Measurements from ENCODE around the gene PTCRA.
"Not testable (repeated sequence)": the region's sequence is repeated elsewhere in the genome, so short reads cannot be mapped to it uniquely, and the experiment has no call there.

PTCRA gene, protein sequence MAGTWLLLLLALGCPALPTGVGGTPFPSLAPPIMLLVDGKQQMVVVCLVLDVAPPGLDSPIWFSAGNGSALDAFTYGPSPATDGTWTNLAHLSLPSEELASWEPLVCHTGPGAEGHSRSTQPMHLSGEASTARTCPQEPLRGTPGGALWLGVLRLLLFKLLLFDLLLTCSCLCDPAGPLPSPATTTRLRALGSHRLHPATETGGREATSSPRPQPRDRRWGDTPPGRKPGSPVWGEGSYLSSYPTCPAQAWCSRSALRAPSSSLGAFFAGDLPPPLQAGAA

GRCh38 chr6:42915732-42916131 is at the start of gene PTCRA:
PTCRA (plus strand) TSS chr6:42916053; CDS start chr6:42916070, 17 bp downstream.
- DNase-seq (ENCODE audit: low spot score) = no peak

- DNase-seq (ENCODE audit: low spot score) = no peak
Measured at GRCh38 chr6:42870145-42870936, 45.5 kb upstream of the PTCRA start.

DNA sequence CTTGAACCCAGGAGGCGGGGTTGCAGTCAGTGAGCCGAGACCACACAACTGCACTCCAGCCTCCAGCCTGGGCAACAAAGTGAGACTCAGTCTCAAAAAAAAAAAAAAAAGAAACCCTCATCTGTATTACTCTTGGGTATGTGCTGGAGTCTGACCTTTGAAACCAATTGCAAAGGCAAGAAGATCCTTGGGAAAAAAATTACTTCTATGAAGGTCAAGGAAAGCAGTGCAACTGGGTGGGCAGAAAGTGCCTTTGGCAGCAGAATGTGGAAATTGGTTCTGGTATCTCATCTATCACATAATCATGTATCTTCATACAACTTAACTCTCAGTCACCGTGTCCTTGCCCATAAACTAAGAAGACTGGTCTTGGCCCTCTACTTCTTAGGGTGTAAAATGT is 44.1 kb upstream of the PTCRA start:
- no peak for DNase-seq (ENCODE audit: low spot score)

DNA sequence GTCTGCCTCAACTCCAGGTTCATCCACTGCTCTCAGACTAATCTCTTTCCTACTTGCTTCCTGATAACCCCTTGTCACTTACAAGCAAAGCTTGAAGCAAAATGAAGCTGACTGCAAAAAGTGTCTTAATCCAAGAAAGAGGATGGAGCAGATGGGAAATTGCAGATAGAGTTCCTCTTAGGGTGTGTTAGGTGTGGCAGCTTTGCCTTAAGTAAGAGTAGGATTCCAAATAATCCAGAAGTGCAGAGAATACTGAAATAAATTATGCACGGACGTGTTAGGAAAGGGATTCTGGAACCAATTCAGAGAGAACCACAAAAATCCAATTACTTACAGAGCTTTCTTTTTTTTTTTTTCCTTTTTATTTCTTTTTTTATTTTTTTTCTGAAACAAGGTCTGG is 42.5 kb upstream of the PTCRA start:
- DNase-seq (ENCODE audit: low spot score) = no peak

GRCh38 chr6:42877695-42878094 is 38.2 kb upstream of the PTCRA start:
- no peak for DNase-seq (ENCODE audit: low spot score)

GRCh38 chr6:42879372-42880239 is 36.2 kb upstream of the PTCRA start, which contains the start of gene RPL7L1:
RPL7L1 (plus strand) TSS chr6:42879616; CDS start chr6:42879911, 295 bp downstream.
- DNase-seq (ENCODE audit: low spot score) = peak; percentile 95

- DNase-seq (ENCODE audit: low spot score) = not testable (repeated sequence)
Measured at GRCh38 chr6:42880240-42880817, 35.5 kb upstream of the PTCRA start.

GRCh38 chr6:42880871-42881270 is 35.0 kb upstream of the PTCRA start:
- not testable (repeated sequence) for DNase-seq (ENCODE audit: low spot score)

- DNase-seq (ENCODE audit: low spot score) = no peak
Measured at GRCh38 chr6:42885702-42886101, 30.2 kb upstream of the PTCRA start.

DNA sequence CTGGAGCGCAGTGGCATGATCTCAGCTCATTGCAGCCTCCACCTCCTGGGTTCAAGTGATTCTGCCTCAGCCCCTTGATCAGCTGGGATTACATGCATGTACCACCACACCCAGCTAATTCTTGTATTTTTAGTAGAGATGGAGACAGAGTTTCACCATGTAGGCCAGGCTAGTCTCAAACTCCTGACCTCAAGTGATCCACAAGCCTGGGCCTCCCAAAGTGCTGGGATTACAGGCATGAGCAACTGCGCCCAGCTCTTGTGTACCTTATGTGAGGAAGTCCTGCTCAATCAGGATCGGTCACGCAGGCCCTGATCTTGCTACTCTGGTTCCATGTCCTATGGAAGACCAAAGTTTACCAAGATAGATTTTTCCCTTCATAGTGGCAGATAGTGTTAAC is 27.7 kb upstream of the PTCRA start:
- not testable (repeated sequence) for DNase-seq (ENCODE audit: low spot score)

- DNase-seq (ENCODE audit: low spot score) = no peak
Measured at GRCh38 chr6:42889815-42890214, 26.0 kb upstream of the PTCRA start.

GRCh38 chr6:42890311-42891198 is 25.3 kb upstream of the PTCRA start:
- peak; percentile 97 for DNase-seq (ENCODE audit: low spot score)

GRCh38 chr6:42891199-42891722 is 24.6 kb upstream of the PTCRA start:
- DNase-seq (ENCODE audit: low spot score) = no peak

DNA sequence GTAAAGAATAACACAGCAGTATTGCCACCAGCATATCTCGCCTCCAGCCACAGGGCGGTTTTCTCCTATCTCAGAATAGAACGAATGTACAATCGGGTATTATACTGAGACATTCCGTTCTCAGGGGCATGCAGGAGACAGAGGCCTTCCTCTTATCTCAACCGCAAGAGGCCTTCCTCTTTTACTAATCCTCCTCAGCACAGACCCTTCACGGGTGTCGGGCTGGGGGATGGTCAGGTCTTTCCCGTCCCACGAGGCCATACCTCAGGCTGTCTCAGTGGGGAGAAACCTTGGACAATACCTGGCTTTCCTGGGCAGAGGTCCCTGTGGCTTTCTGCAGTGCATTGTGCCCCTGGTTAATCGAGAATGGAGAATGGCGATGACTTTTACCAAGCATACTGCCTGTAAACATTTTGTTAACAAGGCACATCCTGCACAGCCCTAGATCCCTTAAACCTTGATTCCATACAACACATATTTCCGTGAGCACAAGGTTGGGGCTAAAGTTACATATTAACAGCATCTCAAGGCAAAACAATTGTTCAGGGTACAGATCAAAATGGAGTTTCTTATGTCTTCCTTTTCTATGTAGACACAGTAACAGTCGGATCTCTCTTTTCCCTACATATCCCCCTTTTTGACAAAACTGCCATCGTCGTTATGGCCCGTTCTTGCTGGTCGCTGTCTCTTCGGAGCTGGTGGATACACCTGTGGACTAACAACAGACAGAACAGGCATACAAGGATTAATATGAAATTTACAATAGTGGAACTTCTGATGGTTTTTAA is 21.6 kb upstream of the PTCRA start:
- DNase-seq (ENCODE audit: low spot score) = not testable (repeated sequence)

- DNase-seq (ENCODE audit: low spot score) = no peak
Measured at GRCh38 chr6:42896178-42896719, 19.6 kb upstream of the PTCRA start.

DNA sequence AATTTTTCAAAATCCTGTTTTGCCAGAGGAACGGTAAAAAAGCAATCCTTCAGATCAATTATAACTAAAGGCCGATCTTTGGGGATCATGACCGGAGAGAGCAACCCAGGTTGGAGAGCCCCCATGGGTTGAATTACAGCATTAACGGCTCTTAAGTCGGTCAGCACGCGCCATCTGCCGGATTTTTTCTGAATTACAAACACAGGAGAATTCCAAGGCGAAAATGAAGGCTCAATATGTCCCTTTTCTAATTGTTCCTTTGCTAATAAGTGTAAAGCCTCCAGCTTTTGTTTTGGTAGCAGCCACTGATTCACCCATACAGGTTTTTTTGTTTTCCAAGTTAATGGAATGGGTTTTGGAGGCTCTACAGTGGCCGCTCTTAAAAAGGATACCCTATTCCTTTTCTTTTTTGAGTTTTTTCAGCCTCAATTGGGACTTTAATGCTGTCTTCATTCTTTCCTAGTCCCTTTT is 16.9 kb upstream of the PTCRA start:
- DNase-seq (ENCODE audit: low spot score) = peak; percentile 79

- DNase-seq (ENCODE audit: low spot score) = no peak
Measured at GRCh38 chr6:42899871-42900270, 16.0 kb upstream of the PTCRA start.

- DNase-seq (ENCODE audit: low spot score) = peak; percentile 93
Measured at GRCh38 chr6:42901538-42901957, 14.3 kb upstream of the PTCRA start.

Measured in Ammon's horn (tissue), 1 donor.